Vagina (tissue), 2 donors: ENCODE measurements around the gene ZBTB38. TPM values are rescaled to one million over a fixed set of nuclear protein-coding genes. Genes with fewer than 3 reads are reported as not detected.

Experiments used
- DNase-seq, 2 donors: peaks; one replicate each; pipeline ENCODE4 v3.0.0-alpha.2; 2017; ENCODE audit errors: extremely low spot score in 2 of 2
- H3K27ac ChIP-seq: fragments of 200-600 bp; sonication (generic); one replicate; pipeline ENCODE4 v1.5.1; 2019
- H3K27me3 ChIP-seq: fragments of 200-600 bp; sonication (generic); one replicate; pipeline ENCODE4 v1.5.1; 2019
- H3K36me3 ChIP-seq, 2 donors: fragments of 200-600 bp; sonication (generic); one replicate each; pipeline ENCODE4 v1.5.1; 2017 to 2019
- H3K4me1 ChIP-seq: fragments of 200-600 bp; sonication (generic); one replicate; pipeline ENCODE4 v1.5.1; 2019
- H3K4me3 ChIP-seq, 2 donors: fragments of 200-600 bp; sonication (generic); 1 replicate in 1 of 2; 2 replicates in 1 of 2; pipeline ENCODE4 v1.5.1; 2016 to 2019
- H3K9me3 ChIP-seq: fragments of 200-600 bp; sonication (generic); one replicate; pipeline ENCODE4 v1.5.1; 2019
- POLR2A ChIP-seq, 2 donors: fragments of 450-650 bp; IDR thresholded peaks; one replicate each; pipeline ENCODE4 v1.6.1; 2017; ENCODE audit warnings: antibody characterized with exemption in 2 of 2, mild to moderate bottlenecking in 2 of 2, moderate library complexity in 2 of 2
- POLR2AphosphoS5 ChIP-seq, 2 donors: sonication (generic); formaldehyde crosslinking; IDR thresholded peaks; one replicate each; pipeline ENCODE4 v1.9.0; 2017; ENCODE audit warnings: antibody characterized with exemption in 2 of 2, mild to moderate bottlenecking in 2 of 2, low read depth in 1 of 2; ENCODE audit not compliant: insufficient read depth in 1 of 2
- intact Hi-C: fragments of 100-400 bp; cut with DNase I; formaldehyde crosslinking; loops from one replicate; pipeline ENCODE4 v1.15.1; 2023
- total RNA-seq: library from RNA; depleted of rRNA; stranded (reverse); fragments of >200 nt; gene quantifications from one replicate; pipeline ENCODE4 v1.2.3, GENCODE V29; 2016
- TF ChIP-seq, protein P1 (sequence below), 3 experiments: fragments of 450-650 bp in 2 of 3; fragments of 200-600 bp in 1 of 3; sonication (generic) in 1 of 3; IDR thresholded peaks; one replicate each; pipeline ENCODE4 v1.5.1; 2017 to 2019; ENCODE audit warnings: antibody characterized with exemption in 3 of 3, mild to moderate bottlenecking in 2 of 3, moderate library complexity in 2 of 3

ZBTB38 gene
- total RNA-seq, 1 donor from 2014 or later: 88.6 TPM

DNA sequence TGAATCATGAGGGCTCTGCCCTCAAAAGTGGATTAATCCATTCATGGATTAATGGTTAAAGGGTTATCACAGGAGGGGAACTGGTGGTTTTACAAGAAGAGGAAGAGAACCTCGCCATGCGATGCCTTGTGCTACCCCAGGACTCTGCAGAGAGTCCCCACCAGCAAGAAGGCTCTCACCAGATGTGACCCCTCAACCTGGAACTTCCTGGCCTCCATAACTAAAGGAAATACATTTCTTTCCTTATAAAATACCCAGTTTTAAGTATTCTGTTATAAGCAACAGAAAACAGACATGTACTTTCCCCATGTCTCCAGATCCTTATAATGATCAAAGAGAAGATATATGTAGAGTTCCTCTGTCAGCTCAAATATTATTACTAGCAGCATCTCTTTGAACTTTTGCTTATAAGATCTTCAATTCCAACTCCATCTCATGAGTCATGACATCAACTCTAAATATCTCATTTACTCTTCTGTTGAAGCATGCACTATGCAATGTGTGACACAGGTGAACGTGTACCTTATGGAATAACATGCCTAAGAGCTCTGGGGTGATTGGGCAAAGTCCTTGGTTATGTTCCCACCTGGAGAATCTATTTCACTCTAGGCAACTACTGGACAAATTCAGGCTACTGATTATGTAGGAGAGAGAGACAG is 37.5 kb upstream of the ZBTB38 start:
- H3K4me1 ChIP-seq: no peaks in the 10 kb centered on the region
- H3K27ac ChIP-seq: no peak overlapping the region
- TF ChIP-seq POLR2A (IDR thresholded peaks at IDR 0.05) (no peak), POLR2AphosphoS5 (IDR thresholded peaks at IDR 0.05; ENCODE audit: insufficient read depth in 1 of 2, low read depth in 1 of 2) (no peak)
- TF ChIP-seq, protein P1, sequence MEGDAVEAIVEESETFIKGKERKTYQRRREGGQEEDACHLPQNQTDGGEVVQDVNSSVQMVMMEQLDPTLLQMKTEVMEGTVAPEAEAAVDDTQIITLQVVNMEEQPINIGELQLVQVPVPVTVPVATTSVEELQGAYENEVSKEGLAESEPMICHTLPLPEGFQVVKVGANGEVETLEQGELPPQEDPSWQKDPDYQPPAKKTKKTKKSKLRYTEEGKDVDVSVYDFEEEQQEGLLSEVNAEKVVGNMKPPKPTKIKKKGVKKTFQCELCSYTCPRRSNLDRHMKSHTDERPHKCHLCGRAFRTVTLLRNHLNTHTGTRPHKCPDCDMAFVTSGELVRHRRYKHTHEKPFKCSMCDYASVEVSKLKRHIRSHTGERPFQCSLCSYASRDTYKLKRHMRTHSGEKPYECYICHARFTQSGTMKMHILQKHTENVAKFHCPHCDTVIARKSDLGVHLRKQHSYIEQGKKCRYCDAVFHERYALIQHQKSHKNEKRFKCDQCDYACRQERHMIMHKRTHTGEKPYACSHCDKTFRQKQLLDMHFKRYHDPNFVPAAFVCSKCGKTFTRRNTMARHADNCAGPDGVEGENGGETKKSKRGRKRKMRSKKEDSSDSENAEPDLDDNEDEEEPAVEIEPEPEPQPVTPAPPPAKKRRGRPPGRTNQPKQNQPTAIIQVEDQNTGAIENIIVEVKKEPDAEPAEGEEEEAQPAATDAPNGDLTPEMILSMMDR (IDR thresholded peaks at IDR 0.05): no peak
- H3K36me3 ChIP-seq: no peaks in the 10 kb centered on the region
- intact Hi-C loops: no loop called here
- no peak overlapping the region for H3K4me3 ChIP-seq
- no peaks in the 10 kb centered on the region for H3K27me3 ChIP-seq
- DNase-seq: no peak
- H3K9me3 ChIP-seq: no peaks in the 10 kb centered on the region

GRCh38 chr3:141331377-141332318 is 36.7 kb upstream of the ZBTB38 start:
- intact Hi-C loops: no loop called here
- Histone ChIP-seq H3K9me3 (no peaks in the 10 kb centered on the region), H3K27ac (no peak overlapping the region), H3K36me3 (no peaks in the 10 kb centered on the region), H3K4me3 (no peak overlapping the region), H3K27me3 (no peaks in the 10 kb centered on the region), H3K4me1 (no peaks in the 10 kb centered on the region)
- DNase-seq: peak in 1 of 2 donors; percentile 84
- TF ChIP-seq, protein P1 (IDR thresholded peaks at IDR 0.05): no peak
- TF ChIP-seq POLR2AphosphoS5 (IDR thresholded peaks at IDR 0.05; ENCODE audit: insufficient read depth in 1 of 2, low read depth in 1 of 2) (no peak), POLR2A (IDR thresholded peaks at IDR 0.05) (no peak)

DNA sequence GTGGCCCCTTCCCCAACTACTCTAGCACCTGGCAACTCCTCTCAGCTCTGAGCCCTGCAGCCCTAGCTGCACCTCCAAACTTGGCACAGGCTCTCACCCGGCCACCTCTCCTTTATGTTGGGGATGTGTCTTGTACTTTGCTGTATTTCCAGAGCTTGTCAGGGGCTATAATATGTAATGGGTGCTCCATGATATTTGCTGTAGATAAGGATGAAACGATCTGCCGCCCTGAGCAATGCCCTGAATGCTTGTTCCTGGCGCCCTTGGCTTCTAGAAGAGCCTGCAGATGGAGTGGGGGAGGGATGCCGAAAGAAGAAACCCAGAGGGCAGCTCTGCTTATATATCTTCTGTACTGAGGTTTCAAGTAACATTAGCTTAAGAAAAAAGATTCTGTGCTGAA is 35.9 kb upstream of the ZBTB38 start:
- intact Hi-C loops: no loop called here
- no peaks in the 10 kb centered on the region for H3K4me1 ChIP-seq
- H3K4me3 ChIP-seq: no peak overlapping the region
- DNase-seq: no peak
- H3K9me3 ChIP-seq: no peaks in the 10 kb centered on the region
- no peak for TF ChIP-seq POLR2A (IDR thresholded peaks at IDR 0.05)
- TF ChIP-seq POLR2AphosphoS5 (IDR thresholded peaks at IDR 0.05; ENCODE audit: insufficient read depth in 1 of 2, low read depth in 1 of 2): no peak
- TF ChIP-seq, protein P1 (IDR thresholded peaks at IDR 0.05): no peak
- no peak overlapping the region for H3K27ac ChIP-seq
- H3K36me3 ChIP-seq: no peaks in the 10 kb centered on the region
- H3K27me3 ChIP-seq: no peaks in the 10 kb centered on the region

- Histone ChIP-seq H3K36me3 (no peaks in the 10 kb centered on the region), H3K4me3 (no peak overlapping the region), H3K27ac (no peak overlapping the region), H3K4me1 (no peaks in the 10 kb centered on the region), H3K27me3 (no peaks in the 10 kb centered on the region), H3K9me3 (no peaks in the 10 kb centered on the region)
- intact Hi-C loops: no loop called here
- DNase-seq: no peak
- no peak for TF ChIP-seq POLR2AphosphoS5 (IDR thresholded peaks at IDR 0.05; ENCODE audit: insufficient read depth in 1 of 2, low read depth in 1 of 2)
- TF ChIP-seq, protein P1 (IDR thresholded peaks at IDR 0.05): no peak
- no peak for TF ChIP-seq POLR2A (IDR thresholded peaks at IDR 0.05)
Measured at GRCh38 chr3:141333836-141334626, 34.3 kb upstream of the ZBTB38 start.
